Measurements from ENCODE around the gene PCDHA1.
"Not testable (repeated sequence)": the region's sequence is repeated elsewhere in the genome, so short reads cannot be mapped to it uniquely, and the experiment has no call there.

Gene PCDHA1

GRCh38 chr5:140808889-140809291 lies 22.9 kb downstream of the PCDHA1 start:
- DNase-seq = no peak

- no peak for DNase-seq
Measured at GRCh38 chr5:140821375-140822280, 35.7 kb downstream of the PCDHA1 start, which contains the start of gene PCDHA5. Gene PCDHA5 (plus strand): TSS chr5:140821613.

- no peak for DNase-seq
Measured at GRCh38 chr5:140822281-140822629, 36.3 kb downstream of the PCDHA1 start.

- not testable (repeated sequence) for DNase-seq
Measured at GRCh38 chr5:140822969-140823368, 37.0 kb downstream of the PCDHA1 start.

- DNase-seq = no peak
Measured at GRCh38 chr5:140823475-140823874, 37.5 kb downstream of the PCDHA1 start.

- DNase-seq = no peak
Measured at GRCh38 chr5:140827704-140828361, 41.9 kb downstream of the PCDHA1 start, which contains the start of gene PCDHA6. Gene PCDHA6 (plus strand): TSS chr5:140827960. CDS start chr5:140828092, 132 bp downstream.

- DNase-seq = no peak
Measured at GRCh38 chr5:140828362-140828737, 42.4 kb downstream of the PCDHA1 start.

- not testable (repeated sequence) for DNase-seq
Measured at GRCh38 chr5:140829511-140830501, 43.9 kb downstream of the PCDHA1 start.

GRCh38 chr5:140833993-140834392 lies 48.1 kb downstream of the PCDHA1 start, which contains the start of gene PCDHA7:
Gene PCDHA7 (plus strand): TSS chr5:140834269. CDS start chr5:140834384, 115 bp downstream.
- DNase-seq = peak; percentile 21

- not testable (repeated sequence) for DNase-seq
Measured at GRCh38 chr5:140834439-140835008, 48.6 kb downstream of the PCDHA1 start.

GRCh38 chr5:140835622-140836510 lies 49.9 kb downstream of the PCDHA1 start:
- no peak for DNase-seq

GRCh38 chr5:140840978-140841962 lies 55.3 kb downstream of the PCDHA1 start, which contains the start of gene PCDHA8:
Gene PCDHA8 (plus strand): TSS chr5:140841187. CDS start chr5:140841322, 135 bp downstream.
- no peak for DNase-seq

- DNase-seq = no peak
Measured at GRCh38 chr5:140842798-140843733, 57.1 kb downstream of the PCDHA1 start.

GRCh38 chr5:140848139-140849102 lies 62.5 kb downstream of the PCDHA1 start, which contains the start of gene PCDHA9:
Gene PCDHA9 (plus strand): TSS chr5:140848382. CDS start chr5:140848496, 114 bp downstream.
- not testable (repeated sequence) for DNase-seq

- DNase-seq = not testable (repeated sequence)
Measured at GRCh38 chr5:140849831-140850634, 64.1 kb downstream of the PCDHA1 start.
